Peyer's patch (tissue), 4 donors: ENCODE data around the gene EID1. TPM values are rescaled to one million over a fixed set of nuclear protein-coding genes. Genes with fewer than 3 reads are reported as not detected.
A peak's percentile ranks its signal among the peaks of the same experiment; 100 is the strongest.

ENCODE experiments used
- DNase-seq, 3 donors: peaks; one replicate each; pipeline ENCODE4 v3.0.0-alpha.2; 2017 to 2019
- H3K27ac ChIP-seq, 4 donors: fragments of 200-600 bp; sonication (generic); one replicate each; pipeline ENCODE4 v1.5.1; 2016 to 2019
- H3K27me3 ChIP-seq, 2 donors: fragments of 200-600 bp; sonication (generic); one replicate each; pipeline ENCODE4 v1.5.1; 2019
- H3K36me3 ChIP-seq, 3 donors: fragments of 200-600 bp; sonication (generic); one replicate each; pipeline ENCODE4 v1.5.1; 2016 to 2019
- H3K4me1 ChIP-seq, 4 donors: fragments of 200-600 bp; sonication (generic); one replicate each; pipeline ENCODE4 v1.5.1; 2016 to 2019
- H3K4me3 ChIP-seq, 4 donors: fragments of 200-600 bp; sonication (generic); 1 replicate in 3 of 4; 2 replicates in 1 of 4; pipeline ENCODE4 v1.5.1; 2016 to 2019; ENCODE audit warnings: mild to moderate bottlenecking in 1 of 4
- H3K9me3 ChIP-seq, 4 donors: fragments of 200-600 bp; sonication (generic); one replicate each; pipeline ENCODE4 v1.5.1; 2016 to 2019; ENCODE audit warnings: mild to moderate bottlenecking in 1 of 4
- POLR2A ChIP-seq, 2 donors: fragments of 450-650 bp; IDR thresholded peaks; one replicate each; pipeline ENCODE4 v1.5.1; 2017; ENCODE audit warnings: antibody characterized with exemption in 2 of 2, mild to moderate bottlenecking in 2 of 2, moderate library complexity in 2 of 2
- total RNA-seq, 4 donors: library from RNA; depleted of rRNA; stranded (reverse); fragments of >200 nt; gene quantifications; one replicate each; pipeline ENCODE4 v1.1.0, GENCODE V29; 2016
- TF ChIP-seq, protein P1 (sequence below), 6 experiments: fragments of 450-650 bp in 4 of 6; fragments of 200-600 bp in 2 of 6; sonication (generic) in 1 of 6; IDR thresholded peaks; one replicate each; pipeline ENCODE4 v1.5.1; 2017 to 2019; ENCODE audit warnings: antibody characterized with exemption in 6 of 6, mild to moderate bottlenecking in 3 of 6, moderate library complexity in 1 of 6

EID1 gene
- total RNA-seq, 4 donors from 2014 or later = 70.8 to 113 (median 80.6) TPM

GRCh38 chr15:48855501-48856440 is 22.2 kb upstream of the EID1 start:
- H3K4me1 ChIP-seq = no peaks in the 10 kb centered on the region
- no peaks in the 10 kb centered on the region for H3K9me3 ChIP-seq
- H3K36me3 ChIP-seq = no peaks in the 10 kb centered on the region
- H3K4me3 ChIP-seq = no peak overlapping the region
- no peaks in the 10 kb centered on the region for H3K27me3 ChIP-seq
- peak overlapping the region in 1 of 4 donors; percentile 25 for H3K27ac ChIP-seq
- peak in 1 of 3 donors; percentile 58 for DNase-seq
- no peak for TF ChIP-seq POLR2A (IDR thresholded peaks at IDR 0.05)
- TF ChIP-seq, protein P1, sequence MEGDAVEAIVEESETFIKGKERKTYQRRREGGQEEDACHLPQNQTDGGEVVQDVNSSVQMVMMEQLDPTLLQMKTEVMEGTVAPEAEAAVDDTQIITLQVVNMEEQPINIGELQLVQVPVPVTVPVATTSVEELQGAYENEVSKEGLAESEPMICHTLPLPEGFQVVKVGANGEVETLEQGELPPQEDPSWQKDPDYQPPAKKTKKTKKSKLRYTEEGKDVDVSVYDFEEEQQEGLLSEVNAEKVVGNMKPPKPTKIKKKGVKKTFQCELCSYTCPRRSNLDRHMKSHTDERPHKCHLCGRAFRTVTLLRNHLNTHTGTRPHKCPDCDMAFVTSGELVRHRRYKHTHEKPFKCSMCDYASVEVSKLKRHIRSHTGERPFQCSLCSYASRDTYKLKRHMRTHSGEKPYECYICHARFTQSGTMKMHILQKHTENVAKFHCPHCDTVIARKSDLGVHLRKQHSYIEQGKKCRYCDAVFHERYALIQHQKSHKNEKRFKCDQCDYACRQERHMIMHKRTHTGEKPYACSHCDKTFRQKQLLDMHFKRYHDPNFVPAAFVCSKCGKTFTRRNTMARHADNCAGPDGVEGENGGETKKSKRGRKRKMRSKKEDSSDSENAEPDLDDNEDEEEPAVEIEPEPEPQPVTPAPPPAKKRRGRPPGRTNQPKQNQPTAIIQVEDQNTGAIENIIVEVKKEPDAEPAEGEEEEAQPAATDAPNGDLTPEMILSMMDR (IDR thresholded peaks at IDR 0.05) = peak in 5 of 6 experiments; percentile 13 to 70 (median 60)

- no peak for TF ChIP-seq POLR2A (IDR thresholded peaks at IDR 0.05)
- TF ChIP-seq, protein P1 (IDR thresholded peaks at IDR 0.05) = no peak
- no peak for DNase-seq
- no peaks in the 10 kb centered on the region for H3K9me3 ChIP-seq
These were observed 21.0 kb upstream of the EID1 start for GRCh38 chr15:48856942-48857341.

DNA sequence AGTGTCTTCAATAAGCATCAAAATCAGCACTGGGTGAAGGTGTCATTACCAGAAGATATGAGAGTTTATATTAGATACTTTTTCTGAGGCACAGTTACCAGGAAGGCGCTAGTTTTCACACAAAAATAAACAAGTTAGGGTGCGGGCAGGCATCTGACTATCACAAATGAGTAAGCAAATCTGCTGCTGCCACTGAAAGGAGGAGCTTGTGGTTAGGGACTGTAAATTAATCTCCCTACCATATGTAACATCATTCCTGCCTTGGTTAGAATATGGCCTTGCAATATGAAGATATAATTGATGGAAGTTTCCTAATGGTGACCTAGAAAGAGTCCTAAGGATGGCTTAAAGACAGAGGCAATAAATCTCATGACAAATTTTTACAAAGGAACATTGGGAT is 19.5 kb upstream of the EID1 start:
- Histone ChIP-seq H3K36me3 (no peaks in the 10 kb centered on the region), H3K27ac (no peak overlapping the region), H3K4me1 (no peaks in the 10 kb centered on the region), H3K27me3 (no peaks in the 10 kb centered on the region), H3K4me3 (no peak overlapping the region), H3K9me3 (no peaks in the 10 kb centered on the region)
- no peak for TF ChIP-seq POLR2A (IDR thresholded peaks at IDR 0.05)
- TF ChIP-seq, protein P1 (IDR thresholded peaks at IDR 0.05) = no peak
- DNase-seq = no peak

More at GRCh38 chr15:48856942-48857341, 21.0 kb upstream of the EID1 start:
- H3K36me3 ChIP-seq = no peaks in the 10 kb centered on the region
- no peak overlapping the region for H3K27ac ChIP-seq
- no peaks in the 10 kb centered on the region for H3K27me3 ChIP-seq
- no peak overlapping the region for H3K4me3 ChIP-seq
- H3K4me1 ChIP-seq = no peaks in the 10 kb centered on the region

DNA sequence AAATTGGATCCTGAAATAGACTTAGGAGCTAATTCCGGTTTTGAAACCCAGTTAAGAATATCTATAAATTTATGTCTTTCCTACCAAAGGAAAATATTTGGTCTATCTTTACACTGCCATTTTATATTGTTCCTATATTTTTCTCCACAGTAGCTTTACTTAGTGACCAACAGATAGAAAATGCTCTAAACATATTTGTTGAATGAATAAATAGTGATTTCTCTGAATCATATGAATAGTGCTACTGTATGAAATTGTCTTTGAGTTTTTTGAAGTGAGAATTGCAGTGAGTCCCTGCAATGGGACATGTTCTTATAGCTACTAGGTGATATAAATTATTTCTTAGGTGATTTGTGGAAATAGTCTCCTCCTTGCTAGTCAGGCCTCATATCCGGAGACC is 18.5 kb upstream of the EID1 start:
- TF ChIP-seq, protein P1 (IDR thresholded peaks at IDR 0.05) = no peak
- TF ChIP-seq POLR2A (IDR thresholded peaks at IDR 0.05) = no peak
- no peaks in the 10 kb centered on the region for H3K9me3 ChIP-seq

GRCh38 chr15:48861813-48862431 is 16.0 kb upstream of the EID1 start:
- H3K27ac ChIP-seq = no peak overlapping the region
- no peak overlapping the region for H3K4me3 ChIP-seq
- DNase-seq = no peak
- no peaks in the 10 kb centered on the region for H3K36me3 ChIP-seq
- no peak for TF ChIP-seq POLR2A (IDR thresholded peaks at IDR 0.05)
- TF ChIP-seq, protein P1 (IDR thresholded peaks at IDR 0.05) = peak; percentile 54 to 90 (median 88)
- H3K4me1 ChIP-seq = no peaks in the 10 kb centered on the region
- no peaks in the 10 kb centered on the region for H3K27me3 ChIP-seq
- H3K9me3 ChIP-seq = no peaks in the 10 kb centered on the region

More for the DNA sequence above, 18.5 kb upstream of the EID1 start:
- no peak overlapping the region for H3K27ac ChIP-seq
- no peak overlapping the region for H3K4me3 ChIP-seq
- H3K36me3 ChIP-seq = no peaks in the 10 kb centered on the region
- H3K4me1 ChIP-seq = no peaks in the 10 kb centered on the region
- H3K27me3 ChIP-seq = no peaks in the 10 kb centered on the region
- DNase-seq = no peak
